ENCODE results near the gene LAMB3. TPM values are rescaled to one million over a fixed set of nuclear protein-coding genes. Genes with fewer than 3 reads are reported as not detected.

The LAMB3 gene
- total RNA-seq, 2 experiments from 2014 or later = 0.25 to 0.31 TPM

- no peaks in the 10 kb centered on the region for H3K9me3 Mint-ChIP-seq
- intact Hi-C loops (cut with DNase I, micrococcal nuclease) = no loop called here
- no peaks in the 10 kb centered on the region for H3K27me3 ChIP-seq (ENCODE audit: control insufficient read depth in 1 of 2, insufficient read depth in 2 of 2, low read length in 2 of 2)
- H3K36me3 ChIP-seq (ENCODE audit: insufficient read depth, low read length) = no peaks in the 10 kb centered on the region
- H3K4me1 Mint-ChIP-seq (ENCODE audit: low read depth) = no peaks in the 10 kb centered on the region
- no peaks in the 10 kb centered on the region for H3K36me3 Mint-ChIP-seq (ENCODE audit: low read depth)
- DNase-seq (no peak), ATAC-seq (ENCODE audit: poor library complexity) (no peak)
- no peak for TF ChIP-seq CTCF (IDR thresholded peaks at IDR 0.05)
- H3K4me1 ChIP-seq (ENCODE audit: insufficient read depth, low read length) = no peaks in the 10 kb centered on the region
- H3K4me3 ChIP-seq (ENCODE audit: low read length) = no peak overlapping the region
- H3K4me3 Mint-ChIP-seq = no peak overlapping the region
- no peaks in the 10 kb centered on the region for H3K9me3 ChIP-seq (ENCODE audit: control insufficient read depth in 1 of 2, insufficient read depth in 1 of 2, low read length in 2 of 2)
- no peak overlapping the region for H3K27ac Mint-ChIP-seq
- no peaks in the 10 kb centered on the region for H3K27me3 Mint-ChIP-seq
- CTCF ChIA-PET = no interaction called here
- POLR2A ChIA-PET = no interaction called here
- H3K27ac ChIP-seq (ENCODE audit: low read depth in 1 of 2, low read length in 2 of 2) = no peak overlapping the region
Observed at GRCh38 chr1:209641832-209642172, 10.4 kb downstream of the LAMB3 start.

DNA sequence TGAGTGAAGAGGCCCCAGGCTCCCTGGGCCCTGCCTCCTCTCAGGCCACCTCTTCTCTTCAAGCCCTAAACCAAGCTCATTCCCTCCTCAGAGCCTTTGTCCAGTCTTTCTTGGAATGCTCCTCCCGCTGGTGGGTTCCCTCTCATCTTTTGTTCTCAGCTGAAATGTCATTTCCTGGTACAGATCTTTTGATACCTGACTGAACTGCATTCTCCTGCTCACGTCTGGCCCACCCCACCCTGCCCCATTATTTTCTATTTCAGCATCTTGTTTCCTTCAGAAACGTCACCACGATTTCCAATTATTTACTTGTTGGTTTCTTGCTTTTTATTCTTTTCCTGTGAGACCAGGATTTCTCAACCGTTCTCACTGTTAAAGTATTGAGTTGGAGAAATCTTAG lies 16.4 kb downstream of the LAMB3 start:
- Histone ChIP-seq H3K9me3 (ENCODE audit: control insufficient read depth in 1 of 2, insufficient read depth in 1 of 2, low read length in 2 of 2) (no peaks in the 10 kb centered on the region), H3K36me3 (ENCODE audit: insufficient read depth, low read length) (no peaks in the 10 kb centered on the region), H3K4me3 (ENCODE audit: low read length) (no peak overlapping the region), H3K4me1 (ENCODE audit: insufficient read depth, low read length) (no peaks in the 10 kb centered on the region), H3K27ac (ENCODE audit: low read depth in 1 of 2, low read length in 2 of 2) (no peak overlapping the region), H3K27me3 (ENCODE audit: control insufficient read depth in 1 of 2, insufficient read depth in 2 of 2, low read length in 2 of 2) (no peaks in the 10 kb centered on the region)
- H3K27ac Mint-ChIP-seq = no peak overlapping the region
- ATAC-seq (ENCODE audit: poor library complexity) (no peak), DNase-seq (no peak)
- H3K27me3 Mint-ChIP-seq = no peaks in the 10 kb centered on the region
- H3K4me3 Mint-ChIP-seq = no peak overlapping the region
- intact Hi-C loops (cut with DNase I, micrococcal nuclease) = no loop called here
- H3K9me3 Mint-ChIP-seq = no peaks in the 10 kb centered on the region
- TF ChIP-seq CTCF (IDR thresholded peaks at IDR 0.05) = no peak
- H3K4me1 Mint-ChIP-seq (ENCODE audit: low read depth) = peaks cover 6% of the 10 kb centered on the region
- ChIA-PET CTCF (no interaction called here), POLR2A (no interaction called here)
- no peaks in the 10 kb centered on the region for H3K36me3 Mint-ChIP-seq (ENCODE audit: low read depth)

GRCh38 chr1:209634005-209634737 lies 18.1 kb downstream of the LAMB3 start:
- no peaks in the 10 kb centered on the region for H3K27me3 Mint-ChIP-seq
- Histone ChIP-seq H3K27ac (ENCODE audit: low read depth in 1 of 2, low read length in 2 of 2) (no peak overlapping the region), H3K4me3 (ENCODE audit: low read length) (no peak overlapping the region), H3K9me3 (ENCODE audit: control insufficient read depth in 1 of 2, insufficient read depth in 1 of 2, low read length in 2 of 2) (no peaks in the 10 kb centered on the region), H3K4me1 (ENCODE audit: insufficient read depth, low read length) (no peaks in the 10 kb centered on the region), H3K36me3 (ENCODE audit: insufficient read depth, low read length) (no peaks in the 10 kb centered on the region), H3K27me3 (ENCODE audit: control insufficient read depth in 1 of 2, insufficient read depth in 2 of 2, low read length in 2 of 2) (no peaks in the 10 kb centered on the region)
- CTCF ChIA-PET = no interaction called here
- no peak for TF ChIP-seq CTCF (IDR thresholded peaks at IDR 0.05)
- ATAC-seq (ENCODE audit: poor library complexity) (no peak), DNase-seq (no peak)
- H3K4me3 Mint-ChIP-seq = no peak overlapping the region
- peaks cover 6% of the 10 kb centered on the region for H3K4me1 Mint-ChIP-seq (ENCODE audit: low read depth)
- intact Hi-C loops (cut with DNase I, micrococcal nuclease) = no loop called here
- H3K9me3 Mint-ChIP-seq = no peaks in the 10 kb centered on the region
- H3K27ac Mint-ChIP-seq = no peak overlapping the region
- no peaks in the 10 kb centered on the region for H3K36me3 Mint-ChIP-seq (ENCODE audit: low read depth)
- POLR2A ChIA-PET = no interaction called here
